Panc1 (cell line): ENCODE measurements around the gene FGF14. TPM values are rescaled to one million over a fixed set of nuclear protein-coding genes. Genes with fewer than 3 reads are reported as not detected.

Experiments used
- ATAC-seq: fragments of 200-7000 bp; cut with Tn5 transposase; 2 replicates; pipeline ENCODE4 v1.9.1; 2020; ENCODE audit warnings: mild to moderate bottlenecking, moderate library complexity
- BruUV-seq: library from RNA; stranded (reverse); fragments of 400-500 nt; replicated peaks from 2 replicates; lab custom pipeline; 2021; lab: Mats Ljungman, UMichigan
- CTCF ChIA-PET: fragments of 300-600 bp; sonication (Branson Sonifier 250); formaldehyde crosslinking; loops from one replicate; lab custom pipeline; 2022; ENCODE audit warnings: antibody characterized with exemption; lab: Charles Lee
- POLR2A ChIA-PET: fragments of 300-600 bp; sonication (Branson Sonifier 250); formaldehyde crosslinking; loops from one replicate; lab custom pipeline; 2022; ENCODE audit warnings: antibody characterized with exemption; lab: Charles Lee
- DNase-seq: peaks from one replicate; pipeline ENCODE4 v3.0.0-alpha.2; 2010; ENCODE audit warnings: low read depth, low spot score
- H3K27ac ChIP-seq: 2 replicates; pipeline ENCODE4 v1.5.1; 2011; ENCODE audit warnings: mild to moderate bottlenecking, low read length, inconsistent platforms
- H3K27me3 ChIP-seq: fragments of 200-500 bp; sonication (Bioruptor generic); 2 replicates; pipeline ENCODE4 v1.6.0; 2014; ENCODE audit warnings: low read length, inconsistent platforms; ENCODE audit not compliant: control insufficient read depth, insufficient read depth
- H3K36me3 ChIP-seq: fragments of 200-500 bp; sonication (Bioruptor generic); 2 replicates; pipeline ENCODE4 v1.5.1; 2014; ENCODE audit warnings: inconsistent platforms, mild to moderate bottlenecking, low read length, moderate library complexity; ENCODE audit not compliant: control insufficient read depth, insufficient read depth
- H3K4me1 ChIP-seq: 2 replicates; pipeline ENCODE4 v1.5.1; 2011; ENCODE audit warnings: inconsistent platforms, mild to moderate bottlenecking, low read length, moderate library complexity; ENCODE audit not compliant: control insufficient read depth, insufficient read depth
- H3K4me3 ChIP-seq, 2 experiments: 2 replicates each; pipeline ENCODE4 v1.5.1; 2011 to 2012; ENCODE audit warnings: low read depth in 2 of 2, low read length in 2 of 2, mild to moderate bottlenecking in 2 of 2, inconsistent platforms in 1 of 2, moderate library complexity in 1 of 2
- H3K9me3 ChIP-seq: fragments of 200-500 bp; sonication (Bioruptor generic); 2 replicates; pipeline ENCODE4 v1.5.1; 2014; ENCODE audit warnings: low read depth, mild to moderate bottlenecking, inconsistent platforms, low read length, moderate library complexity; ENCODE audit not compliant: control insufficient read depth, insufficient read depth
- CTCF ChIP-seq: fragments of 450-650 bp; IDR thresholded peaks from 2 replicates; pipeline ENCODE4 v1.5.1; 2017; ENCODE audit warnings: mild to moderate bottlenecking
- POLR2AphosphoS5 ChIP-seq: IDR thresholded peaks from 2 replicates; pipeline ENCODE4 v1.6.1; 2012; ENCODE audit warnings: mild to moderate bottlenecking, low read depth, low read length, moderate library complexity
- REST ChIP-seq, 2 experiments: IDR thresholded peaks; 2 replicates each; pipeline ENCODE4 v1.6.1; 2011 to 2012; ENCODE audit warnings: low read depth in 2 of 2, control low read depth in 1 of 2, low read length in 1 of 2, mild to moderate bottlenecking in 1 of 2, moderate library complexity in 1 of 2; ENCODE audit not compliant: insufficient read depth in 1 of 2
- SIN3A ChIP-seq: IDR thresholded peaks from 2 replicates; pipeline ENCODE4 v1.6.1; 2012; ENCODE audit warnings: low read depth, mild to moderate bottlenecking, low read length, moderate library complexity, borderline replicate concordance; ENCODE audit not compliant: insufficient read depth
- TCF7L2 ChIP-seq: IDR thresholded peaks from 2 replicates; pipeline ENCODE4 v1.6.1; 2011; ENCODE audit warnings: mild to moderate bottlenecking, low read depth, low read length, inconsistent platforms
- in situ Hi-C: cut with HindIII; loops from 2 replicates; pipeline ENCODE4 v1.10.0; 2016; ENCODE audit warnings: low sequenced_read_pairs, low pct_unique_long_range_greater_than_20kb
- intact Hi-C: fragments of 100-400 bp; cut with micrococcal nuclease; formaldehyde crosslinking; loops from one replicate; pipeline ENCODE4 v1.10.0; 2022; ENCODE audit not compliant: unreplicated experiment
- total RNA-seq: library from RNA; stranded (reverse); gene quantifications from one replicate; pipeline ENCODE4 v1.2.1, GENCODE V29; 2021; ENCODE audit not compliant: unreplicated experiment

Gene FGF14
- total RNA-seq, 1 experiment from 2014 or later = 0.03 TPM

DNA sequence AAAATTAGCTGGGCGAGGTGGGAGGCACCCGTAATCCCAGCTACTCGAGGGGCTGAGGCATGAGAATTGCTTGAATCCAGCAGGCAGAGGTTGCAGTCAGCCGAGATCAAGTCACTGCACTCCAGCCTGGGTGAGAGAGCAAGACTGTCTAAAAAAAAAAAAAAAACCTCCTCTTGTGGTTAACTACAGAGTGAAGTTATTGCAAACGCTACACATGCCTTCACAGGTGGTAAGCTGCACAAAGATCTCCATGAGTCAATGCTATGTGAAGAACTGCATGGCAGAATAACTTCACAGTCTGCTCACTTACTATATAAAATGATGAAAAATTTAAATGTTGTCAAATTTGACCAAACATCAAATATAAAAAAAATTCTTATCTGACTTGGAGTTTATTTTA lies 436.8 kb downstream of the FGF14 start:
- CTCF ChIA-PET = no interaction called here
- TF ChIP-seq CTCF = no peak
- TF ChIP-seq TCF7L2 = no peak
- TF ChIP-seq SIN3A = no peak
- TF ChIP-seq POLR2AphosphoS5 = no peak
- TF ChIP-seq REST (IDR thresholded peaks at IDR 0.05; ENCODE audit: insufficient read depth in 1 of 2, low read depth in 2 of 2, low read length in 1 of 2) = no peak
- no peak overlapping the region for H3K27ac ChIP-seq
- BruUV-seq = no TSS peak
- POLR2A ChIA-PET = no interaction called here
- no peaks in the 10 kb centered on the region for H3K27me3 ChIP-seq
- no peak overlapping the region for H3K4me3 ChIP-seq
- no peaks in the 10 kb centered on the region for H3K36me3 ChIP-seq
- intact Hi-C loops = no loop called here
- in situ Hi-C loops = no loop called here
- DNase-seq (no peak), ATAC-seq (no peak)
- no peaks in the 10 kb centered on the region for H3K9me3 ChIP-seq
- no peaks in the 10 kb centered on the region for H3K4me1 ChIP-seq

DNA sequence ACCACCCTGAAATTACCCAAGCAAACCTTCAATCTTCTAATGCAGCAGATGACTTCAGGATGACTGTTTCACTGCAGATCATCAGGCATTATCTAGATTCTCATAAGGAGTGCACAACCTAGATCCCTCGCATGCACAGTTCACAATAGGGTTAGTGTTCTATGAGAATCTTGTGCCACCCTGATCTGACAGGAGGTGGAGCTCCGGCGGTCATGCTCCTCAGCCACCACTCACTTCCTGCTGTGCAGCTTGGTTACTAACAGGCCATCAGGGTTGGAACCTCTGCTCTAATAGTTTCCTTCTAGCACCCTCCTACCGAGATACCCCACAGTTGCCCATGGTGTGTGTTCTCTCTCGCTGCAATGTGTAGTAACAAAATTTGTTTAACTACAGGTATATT lies 442.8 kb downstream of the FGF14 start:
- POLR2A ChIA-PET = no interaction called here

More for the DNA sequence above, 442.8 kb downstream of the FGF14 start:
- H3K4me1 ChIP-seq = no peaks in the 10 kb centered on the region
- BruUV-seq = no TSS peak
- H3K27ac ChIP-seq = no peak overlapping the region
- no peaks in the 10 kb centered on the region for H3K36me3 ChIP-seq
- H3K4me3 ChIP-seq = no peak overlapping the region
- H3K27me3 ChIP-seq = no peaks in the 10 kb centered on the region
- no peaks in the 10 kb centered on the region for H3K9me3 ChIP-seq
- DNase-seq (no peak), ATAC-seq (no peak)
- intact Hi-C loops (no loop called here), in situ Hi-C loops (no loop called here)
- CTCF ChIA-PET = no interaction called here
- TF ChIP-seq REST (IDR thresholded peaks at IDR 0.05; ENCODE audit: insufficient read depth in 1 of 2, low read depth in 2 of 2, low read length in 1 of 2) = no peak
